Stimulated activated CD4-positive, alpha-beta T cell treated with anti-CD3 and anti-CD28 coated beads, Interleukin-1b, Interleukin-23, amount 100 ng/mL, for 24 hours (primary cell): ENCODE data around the gene PTPRO.

Source experiments
- DNase-seq, 4 experiments: peaks; one replicate each; pipeline ENCODE4 v3.0.0-alpha.2; 2020; ENCODE audit warnings: low read depth in 4 of 4, low spot score in 1 of 4

PTPRO gene

DNA sequence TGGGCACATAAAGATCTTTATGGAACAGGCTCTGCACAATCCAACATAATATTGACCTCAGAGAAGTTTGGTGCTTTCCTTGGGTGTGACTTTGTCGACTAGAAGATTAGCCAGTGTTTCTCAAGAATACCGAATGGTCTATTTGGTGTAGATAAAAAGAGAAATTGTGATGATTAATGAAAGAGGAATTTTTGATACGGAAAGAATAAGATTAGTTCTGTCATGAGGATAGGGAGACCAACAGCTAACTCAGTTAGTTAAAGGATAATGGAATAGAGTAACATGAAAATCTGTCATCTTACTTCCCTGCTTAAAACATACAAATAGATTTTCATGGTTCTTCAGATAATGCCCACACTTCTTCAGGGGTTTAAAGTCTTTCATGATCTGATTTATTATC lies 24.2 kb downstream of the PTPRO start:
- DNase-seq: no peak

DNA sequence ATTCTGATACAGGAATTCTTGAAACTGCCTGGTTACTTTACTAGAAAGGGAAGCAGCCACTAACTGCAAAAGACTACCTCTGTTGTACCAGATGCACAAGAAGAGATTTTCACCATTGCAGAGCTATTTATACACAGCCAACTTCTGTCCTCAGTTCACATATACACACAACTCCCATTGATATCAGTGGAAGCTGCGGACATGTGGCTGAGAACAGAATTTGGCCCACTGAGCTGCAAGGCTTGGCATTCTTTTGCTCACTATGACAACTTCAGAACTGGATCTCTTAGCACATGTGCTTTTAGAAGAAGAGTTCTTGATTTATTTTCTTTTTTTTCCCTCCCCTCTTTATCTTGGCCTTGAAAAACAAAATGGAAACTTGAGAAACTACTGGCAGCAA lies 28.3 kb downstream of the PTPRO start:
- DNase-seq: no peak

DNA sequence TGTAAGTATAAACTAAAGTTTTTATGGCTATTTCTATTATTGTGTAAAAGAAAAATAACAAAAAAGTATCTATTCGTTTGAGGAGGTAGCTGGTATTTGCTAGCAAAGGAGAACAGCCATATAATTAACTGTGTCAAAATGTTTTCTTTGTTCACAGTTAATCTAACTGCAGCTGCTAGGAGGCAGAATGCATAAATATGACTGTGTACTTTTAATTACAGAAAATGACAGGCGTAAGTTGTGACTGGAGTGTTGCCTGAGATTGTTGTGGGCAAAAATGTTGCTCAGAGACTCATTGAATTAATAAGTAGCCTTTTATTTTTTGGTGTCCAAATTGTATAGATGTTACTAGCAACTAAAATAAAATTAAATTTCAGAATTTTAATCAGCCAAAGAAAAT lies 33.5 kb downstream of the PTPRO start:
- DNase-seq: no peak

DNA sequence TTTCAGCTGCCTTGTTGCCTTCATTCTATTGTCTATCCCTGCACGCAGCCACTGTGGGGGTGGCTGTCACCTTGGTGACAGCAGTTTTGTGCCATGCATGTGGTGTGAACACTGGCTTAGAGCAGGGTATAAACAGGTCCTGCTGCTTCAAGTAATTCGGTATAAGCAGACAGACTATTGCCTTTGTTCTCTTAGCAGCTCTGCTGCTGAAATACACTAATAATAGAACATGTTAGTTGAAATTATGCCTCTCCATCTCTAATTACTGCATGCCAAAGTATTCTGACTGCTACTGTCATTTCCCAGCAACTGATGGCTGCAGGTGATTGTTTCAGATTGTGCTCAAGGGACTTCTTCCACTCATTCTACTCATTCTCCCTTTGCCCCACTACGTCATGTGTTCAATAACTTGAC lies 34.6 kb downstream of the PTPRO start:
- DNase-seq: no peak

DNA sequence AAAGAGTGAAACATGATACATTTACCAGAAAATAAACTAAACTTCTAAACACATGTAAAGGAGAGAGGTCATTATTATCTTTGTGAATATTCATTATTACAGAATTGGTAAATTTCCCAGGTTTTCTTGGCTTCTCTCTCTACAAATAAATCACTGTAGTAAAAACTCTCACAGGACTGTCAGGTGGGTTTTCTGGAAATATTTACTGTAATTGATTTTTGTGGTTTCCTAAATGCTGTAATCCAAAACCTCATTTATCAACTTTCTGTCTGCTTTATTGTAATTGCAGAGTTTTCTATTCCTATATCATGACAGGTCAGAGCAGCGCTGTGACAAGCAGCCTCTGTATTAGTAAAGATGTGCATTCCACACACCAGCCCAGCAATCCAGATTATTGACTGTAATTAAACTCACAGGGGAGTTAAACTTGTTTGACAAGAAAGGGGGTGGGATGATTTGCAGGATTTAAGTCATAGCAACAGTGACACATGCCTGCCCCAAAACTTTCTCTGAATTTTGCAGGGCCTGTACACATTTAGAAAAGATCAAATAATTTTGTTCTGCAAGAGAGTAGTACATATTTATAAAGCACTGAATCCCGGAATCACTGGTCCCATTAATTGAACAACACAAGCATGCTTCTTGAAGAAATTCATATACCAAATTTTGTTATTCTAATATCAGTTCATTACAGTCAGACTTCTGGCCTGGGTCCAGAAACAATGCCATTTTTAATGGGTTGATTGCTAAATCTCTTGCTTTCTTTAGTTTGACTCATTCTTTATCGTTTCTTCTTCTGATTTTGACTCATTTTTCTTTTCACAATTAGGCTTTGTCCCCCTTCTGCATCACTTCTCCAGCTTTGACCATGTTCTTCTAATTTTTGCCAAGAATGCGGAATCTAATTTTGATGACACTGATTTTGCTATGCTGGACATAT lies 42.2 kb downstream of the PTPRO start:
- no peak for DNase-seq

DNA sequence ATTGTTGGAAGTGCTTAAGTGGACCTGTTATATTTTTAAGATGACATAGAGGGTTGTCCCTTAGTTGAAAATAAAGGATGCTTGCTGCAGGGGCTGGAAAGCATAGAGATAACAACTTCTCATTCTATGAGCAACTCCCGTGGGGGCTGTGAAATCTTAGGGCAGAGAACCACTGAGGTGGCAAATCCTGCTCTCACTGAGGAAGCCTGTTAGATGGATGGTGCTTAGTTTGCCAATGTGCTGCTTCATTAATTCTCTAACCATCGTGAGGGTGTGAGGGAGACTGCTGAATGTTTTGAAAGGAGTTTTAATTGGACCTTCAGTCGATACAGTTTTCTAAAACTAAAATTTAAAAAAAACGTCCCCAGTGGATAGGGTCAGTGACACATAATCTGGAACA lies 46.5 kb downstream of the PTPRO start:
- no peak for DNase-seq

DNA sequence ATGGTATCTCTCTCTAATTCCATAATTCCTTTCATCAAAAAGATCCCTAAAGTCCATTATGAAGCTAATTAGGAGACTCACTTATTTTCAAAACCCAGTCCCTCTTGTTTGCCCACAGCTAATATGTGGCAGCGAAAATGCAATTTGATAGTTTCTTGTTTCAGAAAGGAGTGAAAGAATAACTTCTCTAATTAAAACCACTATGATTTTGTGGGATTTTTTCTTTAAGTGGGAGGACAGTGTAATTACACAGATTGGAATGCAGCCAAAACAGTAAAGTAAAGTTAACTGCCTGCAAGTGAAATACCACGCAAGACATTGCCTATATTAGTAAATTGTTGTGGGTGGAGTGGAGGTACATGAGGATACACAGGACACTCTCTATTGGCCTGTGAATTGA lies 50.0 kb downstream of the PTPRO start:
- DNase-seq: no peak

DNA sequence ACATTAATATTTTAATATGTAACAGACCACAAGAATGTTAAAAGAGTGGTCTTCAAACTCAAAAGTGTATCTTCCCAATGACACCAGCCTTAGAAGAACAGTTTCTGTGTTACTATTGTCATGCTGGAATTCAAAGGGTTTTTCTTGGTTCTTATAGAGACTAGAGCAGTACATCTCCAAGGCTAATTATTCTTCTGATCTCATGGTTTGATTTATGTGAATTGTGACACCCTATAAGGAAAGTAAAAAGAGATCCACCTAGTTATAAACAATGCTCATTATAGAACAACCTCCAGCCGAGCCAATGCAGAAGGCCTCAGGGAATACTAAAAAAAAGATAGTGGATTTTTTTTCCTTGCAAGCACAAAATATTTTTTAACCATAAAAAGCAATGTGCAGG lies 65.5 kb downstream of the PTPRO start:
- DNase-seq: no peak

DNA sequence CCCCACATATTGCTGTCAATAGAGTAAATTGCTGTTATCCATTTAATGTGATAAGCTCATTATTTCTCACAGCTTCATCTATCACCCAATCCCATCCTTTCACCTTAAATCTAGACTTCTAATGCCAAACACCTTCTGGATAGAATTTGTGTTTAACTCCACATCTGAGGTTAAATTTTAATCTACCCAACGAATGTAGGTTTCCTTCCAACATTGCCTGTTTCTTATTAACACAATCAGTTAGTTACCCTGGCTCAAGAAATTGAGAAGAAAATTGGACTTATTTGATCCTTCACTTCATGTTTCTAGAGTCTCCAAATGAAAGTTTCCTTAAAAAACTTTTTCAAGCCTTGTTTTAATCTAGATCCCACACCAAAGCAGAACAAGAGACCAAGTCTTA lies 67.3 kb downstream of the PTPRO start:
- no peak for DNase-seq

DNA sequence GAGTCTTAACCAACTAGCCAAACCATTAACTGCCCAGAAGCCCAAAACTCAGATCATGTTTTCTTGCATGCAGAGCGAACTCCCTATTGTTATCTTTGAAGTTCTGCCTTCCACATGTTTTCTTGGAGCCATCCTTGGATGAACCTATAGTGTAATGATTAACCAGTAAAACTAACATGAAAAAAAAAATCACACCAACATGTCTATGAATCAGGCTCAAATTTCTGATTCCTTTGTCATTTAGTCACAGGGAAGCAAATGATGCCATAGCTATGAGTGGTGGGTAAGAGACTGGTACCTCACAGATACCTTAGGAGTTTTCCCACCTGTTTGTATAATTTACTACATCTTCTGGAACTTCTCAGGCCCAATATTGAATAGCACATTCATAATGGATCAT lies 70.7 kb downstream of the PTPRO start:
- no peak for DNase-seq

DNA sequence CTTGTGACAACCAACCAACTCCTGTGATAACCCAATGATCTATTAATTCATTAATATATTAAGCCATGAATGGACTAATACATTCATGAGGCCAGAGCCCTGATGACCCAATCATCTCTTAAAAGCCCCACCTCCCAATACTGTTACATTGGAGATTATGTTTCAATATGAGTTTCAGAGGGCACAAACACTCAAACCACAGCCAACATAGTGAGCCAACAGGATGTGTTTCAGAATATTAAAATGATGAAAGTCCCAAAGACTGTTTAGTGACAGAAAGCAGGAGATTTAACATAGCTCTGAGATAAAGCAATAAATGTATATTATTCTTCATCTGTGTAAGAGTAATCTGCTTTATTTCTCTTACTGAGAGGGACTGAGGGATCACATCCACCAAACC lies 71.7 kb downstream of the PTPRO start:
- no peak for DNase-seq

DNA sequence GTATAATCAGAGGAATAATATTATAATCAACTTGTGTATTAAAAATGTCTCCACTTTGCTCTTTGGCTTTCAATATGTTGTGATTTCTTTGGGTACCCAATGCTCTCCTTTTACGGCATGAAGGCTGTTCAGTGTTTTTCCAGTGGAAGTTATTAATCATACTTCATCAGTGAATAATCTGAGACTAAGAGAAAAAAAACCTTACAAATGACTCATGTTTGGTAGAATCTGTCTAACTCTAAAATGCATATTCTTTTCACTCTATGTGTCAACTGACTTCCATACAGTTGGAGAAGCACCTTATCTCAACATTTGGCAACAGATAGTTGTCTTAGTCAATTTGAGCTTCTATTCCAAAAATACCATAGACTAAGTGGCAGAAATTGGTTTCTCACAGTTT lies 82.2 kb downstream of the PTPRO start:
- DNase-seq: no peak

DNA sequence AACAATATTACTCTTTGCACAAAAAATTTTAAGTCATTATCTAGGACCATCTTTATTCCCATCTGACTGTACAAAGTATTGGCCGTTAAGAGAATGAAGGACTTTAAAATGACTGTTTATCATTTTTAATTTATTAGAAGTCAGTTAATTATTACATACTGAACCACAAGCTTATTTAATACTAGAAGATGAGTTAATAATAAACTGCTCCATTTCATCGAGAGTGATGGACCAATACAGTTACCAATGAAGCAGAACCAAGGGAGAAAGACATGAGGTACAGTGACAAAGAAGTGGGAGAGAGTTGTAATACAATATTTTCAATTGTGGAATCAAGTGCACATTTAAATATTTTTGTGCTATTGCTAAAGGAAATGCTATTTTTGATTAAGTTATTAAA lies 83.3 kb downstream of the PTPRO start:
- no peak for DNase-seq

DNA sequence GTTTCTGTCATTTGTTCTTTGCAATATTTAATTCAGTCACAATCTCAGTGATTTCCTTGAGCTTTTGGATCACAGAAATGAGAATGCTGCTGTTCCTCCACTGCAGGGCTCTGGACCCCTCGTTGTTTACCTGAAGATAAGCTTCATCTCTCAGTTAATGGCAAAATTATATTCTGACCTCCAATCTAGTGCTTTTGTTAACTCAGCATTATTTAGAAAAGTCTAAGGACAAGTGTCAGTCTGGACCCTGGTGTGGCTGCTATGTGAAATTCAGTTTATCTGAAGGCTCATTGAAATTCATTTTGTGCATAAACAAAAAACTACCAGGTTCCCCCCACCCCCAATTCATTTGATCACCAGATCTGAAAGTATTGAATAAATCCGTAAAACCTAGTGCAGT lies 84.7 kb downstream of the PTPRO start:
- DNase-seq: no peak

DNA sequence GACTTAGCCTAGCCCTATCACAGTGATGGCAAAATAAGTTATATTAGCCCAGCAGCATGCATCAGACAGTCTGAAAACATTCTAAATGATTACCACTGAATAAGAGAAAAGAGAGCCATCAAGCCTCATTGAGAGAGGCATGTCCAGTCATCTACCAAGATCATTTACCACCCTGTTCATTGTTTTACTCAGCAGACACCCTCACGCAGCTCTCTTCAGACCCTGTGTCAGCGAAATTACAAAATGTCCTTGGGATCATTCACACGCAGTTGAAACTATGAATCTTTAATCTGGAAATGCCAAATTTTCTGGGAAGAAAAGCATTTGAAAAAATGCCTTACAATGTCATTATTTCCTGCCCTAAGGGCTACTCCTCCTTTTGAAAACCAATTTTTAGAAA lies 89.5 kb downstream of the PTPRO start:
- no peak for DNase-seq

DNA sequence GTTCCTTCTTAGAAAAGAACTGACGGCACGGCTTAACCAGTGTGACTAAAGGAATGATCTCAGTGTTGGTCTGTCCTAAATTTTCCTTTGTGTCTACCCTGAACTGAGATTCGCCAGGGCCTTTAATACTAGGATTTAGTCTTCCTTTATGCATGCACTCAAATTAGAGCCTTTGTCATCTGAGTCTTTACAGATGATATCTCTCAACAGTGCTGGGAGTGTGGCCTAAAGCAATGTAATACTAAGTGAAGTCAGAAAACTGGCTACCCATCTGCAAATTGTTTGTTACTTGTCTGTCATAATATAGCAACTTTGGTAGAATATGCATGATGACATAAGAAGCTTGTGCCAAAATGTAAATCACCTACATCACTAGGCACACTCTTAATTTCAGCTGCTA lies 95.4 kb downstream of the PTPRO start:
- DNase-seq: no peak

DNA sequence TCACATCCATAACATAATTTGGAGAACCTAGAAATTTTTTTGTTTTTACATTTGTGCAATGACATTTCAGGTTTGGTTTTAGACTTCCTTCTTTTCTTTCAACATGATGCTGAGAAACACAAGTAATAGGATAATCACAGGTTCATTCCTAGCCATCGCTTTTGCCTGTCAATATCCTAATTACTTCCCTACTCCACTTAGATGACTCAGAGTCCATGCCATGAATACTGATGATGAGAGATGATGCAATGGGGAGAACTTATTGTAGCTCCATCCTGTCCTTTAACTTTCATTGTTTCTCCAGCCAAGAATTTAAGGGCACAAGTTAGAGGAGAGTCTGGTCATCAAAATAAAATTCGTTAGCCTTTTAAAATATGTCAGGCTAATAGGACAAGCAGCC lies 101.3 kb downstream of the PTPRO start:
- DNase-seq: no peak

DNA sequence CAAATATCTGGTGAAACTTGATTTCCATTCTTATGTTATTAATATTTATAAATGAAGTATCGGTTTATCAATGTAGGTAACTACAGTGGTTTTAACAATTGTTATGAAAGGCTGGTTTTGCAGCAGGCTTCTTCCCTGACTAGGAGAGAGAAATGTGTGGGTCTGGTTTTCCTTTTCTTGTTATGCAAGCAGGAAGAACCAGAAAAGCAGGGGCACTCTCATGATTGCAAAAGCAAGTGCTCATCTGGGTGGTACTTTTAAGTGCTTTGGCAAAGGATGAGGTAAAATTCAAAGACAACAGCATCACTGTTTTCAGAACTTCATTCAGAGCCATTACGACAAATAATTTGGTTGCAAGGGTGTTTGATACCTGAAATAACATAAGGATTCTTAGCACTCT lies 105.6 kb downstream of the PTPRO start:
- no peak for DNase-seq

DNA sequence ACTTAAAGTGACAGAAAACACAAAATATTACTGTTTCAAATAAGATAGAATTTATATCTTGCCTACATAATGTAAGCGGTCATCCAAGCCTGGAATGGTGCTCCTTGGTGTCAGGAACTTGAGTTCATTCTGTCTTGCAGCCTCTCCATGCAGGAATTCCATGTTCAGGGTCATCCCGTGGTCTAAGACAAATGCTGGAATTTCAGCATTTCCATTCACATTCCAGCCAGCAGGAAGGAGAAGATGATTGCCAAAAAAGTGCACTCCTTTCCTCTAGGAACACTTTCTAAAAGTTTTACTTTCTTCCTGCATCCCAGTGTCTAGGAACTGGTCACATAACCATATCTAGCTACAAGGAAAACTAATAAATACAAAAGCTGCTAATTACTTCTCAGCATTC lies 106.3 kb downstream of the PTPRO start:
- no peak for DNase-seq

DNA sequence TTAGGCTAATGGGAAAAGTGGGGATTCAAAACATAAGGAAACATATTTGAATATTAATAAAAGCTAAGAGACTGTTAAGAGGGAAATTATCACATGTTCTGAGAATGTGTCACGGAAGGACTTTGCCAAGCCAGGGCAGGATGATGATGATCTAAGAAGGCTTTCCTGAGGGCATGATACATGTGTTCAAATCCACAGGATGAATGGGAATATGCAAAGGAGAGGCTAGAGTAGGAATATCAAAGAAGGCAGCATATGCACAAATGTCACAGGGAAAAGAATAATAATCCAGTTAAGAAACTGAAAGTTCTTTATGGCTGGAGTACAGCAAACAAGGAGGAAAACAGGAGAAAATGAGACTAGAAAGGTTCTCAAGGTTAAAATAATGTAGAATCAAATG lies 107.0 kb downstream of the PTPRO start:
- no peak for DNase-seq

DNA sequence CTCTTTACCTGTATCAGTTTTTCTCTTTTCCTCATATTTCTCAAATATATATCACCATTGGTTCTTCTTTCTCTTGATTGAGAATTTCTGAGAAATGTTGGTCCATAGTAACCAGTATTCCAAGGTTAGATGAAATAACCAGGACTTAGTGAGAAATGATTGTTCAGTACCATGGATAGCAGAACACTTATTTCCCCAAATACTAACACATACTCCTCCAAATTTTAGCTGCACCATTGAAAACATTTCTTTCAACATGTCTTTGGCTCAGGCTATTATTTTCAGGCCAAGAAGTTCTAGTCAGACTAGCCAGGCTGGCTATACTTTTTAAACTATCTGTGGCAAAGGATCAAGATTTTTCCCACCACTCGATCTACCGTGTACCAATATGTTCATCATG lies 113.3 kb downstream of the PTPRO start:
- DNase-seq: no peak

DNA sequence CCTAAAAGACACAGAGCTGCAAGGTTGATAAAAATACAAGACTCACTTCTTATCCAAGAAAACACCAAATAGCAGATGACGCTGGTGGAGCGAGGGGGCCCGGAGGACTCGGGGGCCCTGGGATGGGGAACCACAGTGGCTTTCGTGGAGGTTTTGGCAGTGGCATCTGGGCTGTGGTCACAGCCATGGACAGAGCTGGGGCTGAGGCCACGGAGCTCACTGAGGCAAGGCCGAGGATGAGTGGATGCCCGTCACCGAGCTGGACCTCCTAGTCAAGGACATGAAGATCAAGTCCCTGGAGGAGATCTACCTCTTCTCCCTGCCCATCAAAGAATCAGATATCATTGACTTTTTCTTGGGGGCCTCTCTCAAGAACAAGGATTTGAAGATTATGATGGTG lies 117.2 kb downstream of the PTPRO start:
- DNase-seq: no peak

DNA sequence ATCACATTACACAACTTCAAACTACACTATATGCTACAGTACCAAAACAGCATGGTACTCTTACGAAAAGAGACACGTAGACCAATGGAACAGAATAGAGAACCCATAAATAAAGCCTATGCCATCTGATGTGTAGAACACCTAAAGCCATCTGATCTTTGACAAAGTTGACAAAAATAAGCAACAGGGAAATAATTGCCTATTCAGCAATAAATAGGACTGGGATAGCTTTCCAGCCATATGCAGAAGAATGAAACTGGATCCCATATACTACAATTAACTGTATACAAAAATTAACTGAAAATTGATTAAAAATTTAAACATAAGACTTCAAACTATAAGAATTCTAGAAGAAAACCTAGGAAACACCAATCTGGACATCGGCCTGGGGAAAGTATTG lies 120.7 kb downstream of the PTPRO start:
- DNase-seq: no peak
